ENCODE data around the gene DISC1. TPM values are rescaled to one million over a fixed set of nuclear protein-coding genes. Genes with fewer than 3 reads are reported as not detected.

The DISC1 gene
- total RNA-seq, 1 experiment from 2014 or later = 1.8 TPM

GRCh38 chr1:231682779-231683178 is 56.2 kb downstream of the DISC1 start:
- Histone ChIP-seq H3K4me2 (ENCODE audit: low read length) (no peak overlapping the region), H3K9me3 (ENCODE audit: control insufficient read depth in 1 of 2, insufficient read depth in 1 of 2, low read depth in 1 of 2, low read length in 2 of 2) (no peaks in the 10 kb centered on the region; a peak in 1 of 4 replicates), H3K4me3 (replicated peaks in 1 of 2; ENCODE audit: low read depth in 1 of 2, low read length in 2 of 2) (no peak overlapping the region), H3K4me1 (ENCODE audit: control insufficient read depth in 1 of 2, insufficient read depth in 2 of 2, low read length in 2 of 2) (no peaks in the 10 kb centered on the region), H3K27me3 (ENCODE audit: insufficient read depth, low read length) (no peaks in the 10 kb centered on the region), H3K9ac (ENCODE audit: low read length) (no peak overlapping the region), H3K36me3 (ENCODE audit: control insufficient read depth in 1 of 2, insufficient read depth in 2 of 2, low read length in 2 of 2) (no peaks in the 10 kb centered on the region), H4K20me1 (ENCODE audit: insufficient read depth) (no peaks in the 10 kb centered on the region), H2AFZ (ENCODE audit: low read depth, low read length, poor library complexity, severe bottlenecking) (no peak overlapping the region), H3K9me2 (ENCODE audit: insufficient read depth) (no peaks in the 10 kb centered on the region), H3K27ac (ENCODE audit: low read depth, low read length) (no peak overlapping the region), H3K79me2 (ENCODE audit: insufficient read depth, low read length) (no peaks in the 10 kb centered on the region)
- RAD21 ChIA-PET (ENCODE audit: low non-redundant PET in 1 of 2, low total read pairs in 2 of 2, uncharacterized antibody in 2 of 2, unreplicated experiment in 2 of 2) = no interaction called here
- CTCF ChIA-PET = no interaction called here
- TF ChIP-seq ZBTB33 (IDR thresholded peaks at IDR 0.05; ENCODE audit: extremely low read depth, insufficient replicate concordance, low read length) = no peak
- TF ChIP-seq EGR1 (IDR thresholded peaks at IDR 0.05; ENCODE audit: low read depth) = no peak
- no peak for TF ChIP-seq CTCF (IDR thresholded peaks at IDR 0.05 in 2 of 3, conservative IDR thresholded peaks at IDR 0.05 in 1 of 3; ENCODE audit: borderline replicate concordance in 1 of 3, insufficient read depth in 1 of 3, low read depth in 2 of 3, low read length in 2 of 3)
- no peak for TF ChIP-seq ZFX (IDR thresholded peaks at IDR 0.05)
- no peak for ATAC-seq
- intact Hi-C loops (cut with micrococcal nuclease) = no loop called here
- DNase-seq (ENCODE audit: low read depth, low spot score) = no peak
- POLR2A ChIA-PET = no interaction called here
- BruUV-seq (replicated peaks) = no TSS peak
